K562 (cell line): ENCODE data around the gene POU2F1. TPM values are rescaled to one million over a fixed set of nuclear protein-coding genes. Genes with fewer than 3 reads are reported as not detected.
A peak's percentile ranks its signal among the peaks of the same experiment; 100 is the strongest.

Experiments
- CBFA2T2 ChIP-seq: fragments of 450-650 bp; conservative IDR thresholded peaks from 2 replicates; pipeline ENCODE4 v1.6.1; 2017; ENCODE audit warnings: mild to moderate bottlenecking
- CBX2 ChIP-seq: fragments of 200-600 bp; sonication (generic); IDR thresholded peaks from one replicate; pipeline ENCODE4 v1.6.1; 2012; ENCODE audit warnings: mild to moderate bottlenecking, low read length, inconsistent platforms; ENCODE audit not compliant: insufficient read depth, poor library complexity, severe bottlenecking
- CHAMP1 ChIP-seq: fragments of 450-650 bp; IDR thresholded peaks from 2 replicates; pipeline ENCODE4 v1.6.1; 2016; ENCODE audit warnings: mild to moderate bottlenecking
- FOS ChIP-seq: IDR thresholded peaks from 3 replicates; pipeline ENCODE4 v1.6.1; 2011; ENCODE audit not compliant: insufficient read length; ENCODE audit errors: extremely low read depth
- FOXJ3 ChIP-seq: sonication (generic); formaldehyde crosslinking; IDR thresholded peaks from 2 replicates; pipeline ENCODE4 v1.4.0; 2020; ENCODE audit warnings: mild to moderate bottlenecking, missing genetic modification reagents
- KHSRP ChIP-seq: fragments of 450-650 bp; IDR thresholded peaks from 2 replicates; pipeline ENCODE4 v1.6.1; 2017
- MITF ChIP-seq: IDR thresholded peaks from 2 replicates; pipeline ENCODE4 v1.6.1; 2014; ENCODE audit warnings: antibody characterized with exemption
- RBM25 ChIP-seq: fragments of 200-400 bp; formaldehyde crosslinking; IDR thresholded peaks from 2 replicates; pipeline ENCODE4 v1.6.1; 2018; ENCODE audit warnings: low read length, low read depth, moderate library complexity; ENCODE audit not compliant: severe bottlenecking
- TFE3 ChIP-seq: fragments of 450-650 bp; formaldehyde crosslinking; IDR thresholded peaks from 2 replicates; pipeline ENCODE4 v1.4.0; 2020; ENCODE audit warnings: mild to moderate bottlenecking, mixed read lengths
- TSC22D4 ChIP-seq: fragments of 450-650 bp; IDR thresholded peaks from 2 replicates; pipeline ENCODE4 v1.6.1; 2016; ENCODE audit warnings: missing genetic modification characterization, missing biosample characterization, control low read depth
- ZBED1 ChIP-seq: IDR thresholded peaks from 2 replicates; pipeline ENCODE4 v1.6.1; 2014
- ZBTB7A ChIP-seq: IDR thresholded peaks from 2 replicates; pipeline ENCODE4 v1.6.1; 2011; ENCODE audit warnings: low read depth, mild to moderate bottlenecking, low read length, moderate library complexity, borderline replicate concordance; ENCODE audit not compliant: control insufficient read depth
- ZEB2 ChIP-seq: fragments of 450-650 bp; IDR thresholded peaks from 2 replicates; pipeline ENCODE4 v1.6.1; 2016
- ZNF121 ChIP-seq: sonication (generic); formaldehyde crosslinking; conservative IDR thresholded peaks from 2 replicates; pipeline ENCODE4 v1.8.0; 2022; ENCODE audit warnings: missing genetic modification reagents
- ZNF212 ChIP-seq: fragments of 450-650 bp; formaldehyde crosslinking; IDR thresholded peaks from 2 replicates; pipeline ENCODE4 v1.4.0; 2020; ENCODE audit warnings: mild to moderate bottlenecking
- ZNF436 ChIP-seq: fragments of 250-450, 450-650 bp; sonication (Bioruptor Pico); formaldehyde crosslinking; IDR thresholded peaks from 2 replicates; pipeline ENCODE4 v1.7.0; 2020; ENCODE audit warnings: mild to moderate bottlenecking
- ZNF561 ChIP-seq: fragments of 450-650 bp; formaldehyde crosslinking; conservative IDR thresholded peaks from 2 replicates; pipeline ENCODE4 v1.4.0; 2020; ENCODE audit warnings: mild to moderate bottlenecking, moderate library complexity
- ZNF830 ChIP-seq: fragments of 250-450 bp; sonication (Bioruptor Pico); IDR thresholded peaks from 2 replicates; pipeline ENCODE4 v1.5.0; 2021; ENCODE audit warnings: mild to moderate bottlenecking
- polyA plus RNA-seq, 8 experiments: library from polyadenylated mRNA; depleted of rRNA in 4 of 8; stranded (reverse) in 5 of 8; unstranded in 3 of 8; fragments of >200 nt; fragmentation: Nextera tagmentation in 2 of 8; fragmentation: Illumina TruSeq in 1 of 8; extraction: Ambion mirVana in 2 of 8; extraction: Trizol in 1 of 8; gene quantifications; 2 replicates each; pipeline versions ENCODE4 v1.2.1 to v1.2.3, GENCODE V29; 2011 to 2014; ENCODE audit warnings: inconsistent platforms in 1 of 8, missing spikeins in 1 of 8
- total RNA-seq, 7 experiments: library from RNA; depleted of rRNA in 6 of 7; stranded (reverse); fragments of >200 nt in 6 of 7; fragmentation: Illumina TruSeq in 2 of 7; extraction: Trizol in 2 of 7; gene quantifications; 2 replicates each; pipeline versions ENCODE4 v1.2.1 to v1.2.3, GENCODE V29; 2011 to 2021; ENCODE audit warnings: low replicate concordance in 1 of 7

POU2F1 gene
- total and polyA plus RNA-seq, 9 of the 15 experiments (the other 6 are each of a cell fraction or from before 2014, with no cell fraction given) = 2.6 to 22.3 (median 8.8) TPM

- TF ChIP-seq ZNF436 (CRISPR knock-in tag) = no peak
- no peak for TF ChIP-seq ZBED1
- TF ChIP-seq ZNF561 (CRISPR knock-in tag) = no peak
- no peak for TF ChIP-seq CBFA2T2
- TF ChIP-seq CBX2 = no peak
- no peak for TF ChIP-seq FOS
- no peak for TF ChIP-seq KHSRP
- TF ChIP-seq MITF = no peak
- TF ChIP-seq CHAMP1 = no peak
- peak; percentile 83 for TF ChIP-seq ZEB2
- no peak for TF ChIP-seq ZNF121
- TF ChIP-seq TFE3 (CRISPR knock-in tag) = no peak
- TF ChIP-seq ZBTB7A = peak; percentile 92; the same call in 1 of the 2 replicates
- no peak for TF ChIP-seq RBM25
- TF ChIP-seq ZNF830 (CRISPR knock-in tag) = peak; percentile 62; the same call in 1 of the 2 replicates
- no peak for TF ChIP-seq FOXJ3
- no peak for TF ChIP-seq TSC22D4 (tag)
- TF ChIP-seq ZNF212 (CRISPR knock-in tag) = no peak
These were observed 795 bp upstream of the POU2F1 start (continued) for GRCh38 chr1:167219646-167220536.
